ENCODE data around the gene SPON1. TPM values are rescaled to one million over a fixed set of nuclear protein-coding genes. Genes with fewer than 3 reads are reported as not detected.

Gene SPON1
- polyA plus RNA-seq, 3 donors: 62.6 to 85.5 (median 70.9) TPM

GRCh38 chr11:14101388-14101787, 138.9 kb downstream of the SPON1 start:
- no peak for DNase-seq (ENCODE audit: extremely low read depth in 1 of 11, low read depth in 9 of 11, low spot score in 4 of 11)

DNA sequence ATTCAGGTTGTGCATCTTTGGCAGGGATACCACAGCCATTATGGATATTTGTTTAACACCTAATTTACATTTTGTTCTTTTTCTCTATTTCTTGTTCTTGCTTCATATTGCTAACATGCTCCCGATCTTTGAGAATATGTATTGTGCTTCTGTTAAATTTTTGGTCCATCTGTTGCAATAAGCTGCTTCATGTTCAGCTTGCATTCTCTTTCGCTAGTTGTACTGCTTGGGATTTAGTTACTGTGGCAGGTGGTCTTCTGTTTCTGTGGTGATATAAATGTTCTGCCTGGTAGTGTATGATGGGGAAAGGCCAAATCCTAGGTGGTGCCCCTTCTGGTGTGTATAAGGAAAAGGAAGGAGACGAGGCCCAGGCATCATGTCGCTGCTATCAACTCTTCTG, 140.2 kb downstream of the SPON1 start:
- DNase-seq (ENCODE audit: extremely low read depth in 1 of 11, low read depth in 9 of 11, low spot score in 4 of 11): no peak

DNA sequence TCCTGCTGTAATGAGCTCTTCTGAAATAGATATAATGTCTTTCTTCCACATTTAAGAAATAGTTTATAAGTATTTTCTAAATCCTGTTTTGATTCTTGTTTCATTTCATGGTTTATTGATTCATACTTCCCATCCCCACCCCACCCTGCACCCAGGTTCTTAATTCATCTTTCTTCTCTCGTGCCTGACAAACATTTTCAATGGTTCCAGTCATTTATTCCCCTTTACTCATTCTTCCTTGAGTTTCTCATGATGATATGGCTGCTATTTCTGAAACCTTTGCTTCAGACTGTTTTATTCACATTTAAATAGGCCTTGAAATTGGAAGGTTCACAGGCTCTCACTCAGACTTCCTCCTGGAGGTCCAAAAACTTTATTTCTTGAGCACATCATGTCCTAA, 142.9 kb downstream of the SPON1 start:
- no peak for DNase-seq (ENCODE audit: extremely low read depth in 1 of 11, low read depth in 9 of 11, low spot score in 4 of 11)

- no peak for DNase-seq (ENCODE audit: extremely low read depth in 1 of 11, low read depth in 9 of 11, low spot score in 4 of 11)
Measured at GRCh38 chr11:14106303-14107049, 144.0 kb downstream of the SPON1 start.

- DNase-seq (ENCODE audit: extremely low read depth in 1 of 11, low read depth in 9 of 11, low spot score in 4 of 11): no peak
Measured at GRCh38 chr11:14107050-14107430, 144.5 kb downstream of the SPON1 start.

- no peak for DNase-seq (ENCODE audit: extremely low read depth in 1 of 11, low read depth in 9 of 11, low spot score in 4 of 11)
Measured at GRCh38 chr11:14109742-14110141, 147.2 kb downstream of the SPON1 start.

DNA sequence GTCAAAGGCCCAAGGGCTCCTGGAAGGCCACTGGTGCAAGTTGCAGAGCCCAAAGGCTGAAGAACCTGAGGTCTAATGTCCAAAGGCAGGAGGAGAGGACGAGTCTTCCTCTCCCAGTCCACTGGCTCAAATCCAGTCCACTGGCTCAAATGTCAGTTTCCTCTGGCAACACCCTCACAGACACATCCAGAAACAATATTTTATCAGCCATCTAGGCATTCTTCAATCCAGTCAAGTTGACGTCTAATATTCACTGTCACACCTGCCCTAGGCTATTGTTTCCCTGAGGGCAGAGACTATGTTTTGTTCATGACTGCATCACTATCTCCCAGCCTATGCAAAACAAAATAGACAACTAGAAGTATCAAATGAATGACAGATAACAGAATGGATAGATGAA, 148.1 kb downstream of the SPON1 start:
- DNase-seq (ENCODE audit: extremely low read depth in 1 of 11, low read depth in 9 of 11, low spot score in 4 of 11): no peak

GRCh38 chr11:14111496-14111895, 149.0 kb downstream of the SPON1 start:
- no peak for DNase-seq (ENCODE audit: extremely low read depth in 1 of 11, low read depth in 9 of 11, low spot score in 4 of 11)

DNA sequence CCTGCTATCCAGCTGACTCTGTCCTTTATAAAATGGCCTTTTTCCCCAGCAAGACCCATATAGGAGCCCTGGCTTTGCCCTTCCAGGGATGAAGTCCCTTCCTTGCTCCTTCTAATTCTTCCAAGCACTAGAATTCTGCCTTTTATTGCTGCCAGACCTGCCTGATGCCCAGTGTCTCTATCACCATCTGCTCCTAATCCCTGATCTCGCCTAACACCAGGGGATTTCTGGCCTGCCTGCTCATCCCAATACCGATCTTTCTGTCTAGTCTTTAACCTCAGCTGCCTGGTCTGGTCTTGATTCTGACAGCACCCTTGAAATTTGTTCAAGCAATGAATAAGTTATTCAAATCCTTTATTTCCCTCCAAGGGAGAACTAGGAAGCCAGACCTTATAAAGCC, 150.2 kb downstream of the SPON1 start:
- DNase-seq (ENCODE audit: extremely low read depth in 1 of 11, low read depth in 9 of 11, low spot score in 4 of 11): no peak

DNA sequence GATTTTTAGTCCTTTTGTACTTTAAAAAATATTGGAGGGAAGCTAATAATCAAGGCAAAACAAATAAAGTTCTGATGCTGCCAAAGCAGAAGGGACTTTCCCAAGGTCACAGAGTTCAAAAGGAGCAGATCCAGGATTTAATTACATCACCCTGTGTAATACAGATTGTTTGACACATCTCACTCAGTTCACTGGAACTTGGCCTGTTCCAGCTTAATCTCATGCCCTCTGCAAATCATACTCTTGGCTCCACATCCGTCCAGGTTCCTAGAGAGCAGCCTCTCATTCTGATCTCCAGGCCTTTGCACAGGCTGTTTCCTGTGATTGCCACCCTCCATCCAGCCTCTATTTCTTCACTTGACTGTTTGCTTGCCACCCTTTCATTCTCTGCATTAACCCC, 151.7 kb downstream of the SPON1 start:
- no peak for DNase-seq (ENCODE audit: extremely low read depth in 1 of 11, low read depth in 9 of 11, low spot score in 4 of 11)

- no peak for DNase-seq (ENCODE audit: extremely low read depth in 1 of 11, low read depth in 9 of 11, low spot score in 4 of 11)
Measured at GRCh38 chr11:14114786-14115185, 152.3 kb downstream of the SPON1 start.

- DNase-seq (ENCODE audit: extremely low read depth in 1 of 11, low read depth in 9 of 11, low spot score in 4 of 11): no peak
Measured at GRCh38 chr11:14117632-14118031, 155.1 kb downstream of the SPON1 start.

DNA sequence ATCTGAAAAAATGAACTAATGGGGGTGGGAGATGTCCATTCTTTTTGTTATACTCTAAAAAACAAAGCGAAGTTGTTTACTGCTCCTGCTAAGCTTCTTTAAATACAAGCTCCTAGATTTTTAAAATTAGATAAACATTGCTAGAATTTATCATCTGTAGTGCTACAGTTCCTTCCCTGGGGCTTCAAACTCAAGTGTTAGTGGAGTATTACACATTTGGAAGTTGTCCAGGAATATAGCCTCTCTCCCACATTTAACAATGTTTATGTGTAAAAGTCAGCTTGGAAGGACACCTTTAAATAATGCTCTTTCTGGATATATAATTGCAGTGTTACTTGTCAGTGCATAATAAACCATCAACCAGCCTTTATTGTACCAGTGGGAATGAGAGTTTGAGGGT, 155.5 kb downstream of the SPON1 start:
- DNase-seq (ENCODE audit: extremely low read depth in 1 of 11, low read depth in 9 of 11, low spot score in 4 of 11): peak in 1 of 11 donors; percentile 15

- no peak for DNase-seq (ENCODE audit: extremely low read depth in 1 of 11, low read depth in 9 of 11, low spot score in 4 of 11)
Measured at GRCh38 chr11:14119357-14119756, 156.8 kb downstream of the SPON1 start.

DNA sequence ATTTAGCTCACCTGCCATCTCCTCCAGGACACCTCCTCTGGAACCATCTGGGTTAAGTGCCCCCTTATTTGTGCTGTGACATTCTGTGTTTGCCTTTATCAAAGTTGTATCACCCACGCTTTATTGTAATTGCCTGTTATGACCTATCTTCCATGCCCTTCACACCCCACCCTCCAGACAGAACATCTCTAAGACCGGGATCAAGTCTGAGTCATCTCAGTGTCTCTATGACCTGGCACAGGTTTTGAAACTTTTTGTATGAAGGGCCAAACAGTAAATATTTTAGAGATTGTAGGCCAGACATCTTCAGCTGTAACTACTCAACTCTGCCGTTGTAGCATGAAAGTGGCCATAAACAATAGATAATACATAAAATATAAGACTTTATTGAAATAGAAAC, 161.8 kb downstream of the SPON1 start:
- DNase-seq (ENCODE audit: extremely low read depth in 1 of 11, low read depth in 9 of 11, low spot score in 4 of 11): no peak

DNA sequence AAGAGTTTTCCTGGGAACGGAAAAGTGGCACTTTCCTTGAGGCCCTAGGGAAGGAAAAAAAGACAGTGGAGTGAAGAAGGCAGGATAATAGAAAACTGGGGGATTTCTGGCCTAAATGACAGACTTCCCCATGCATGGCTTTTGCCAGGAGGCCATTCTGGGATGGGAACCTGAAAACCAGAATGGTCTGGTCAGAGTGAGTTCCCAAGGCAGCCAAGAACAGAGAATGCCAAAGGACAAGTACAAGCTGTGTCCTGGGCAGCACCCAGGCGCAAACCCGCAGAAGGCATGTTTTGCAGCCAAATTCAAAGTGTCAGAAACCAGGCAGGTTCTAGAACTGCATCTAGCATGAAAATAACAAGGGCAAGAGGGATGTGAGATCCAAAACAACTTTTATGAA, 162.4 kb downstream of the SPON1 start:
- DNase-seq (ENCODE audit: extremely low read depth in 1 of 11, low read depth in 9 of 11, low spot score in 4 of 11): no peak

DNA sequence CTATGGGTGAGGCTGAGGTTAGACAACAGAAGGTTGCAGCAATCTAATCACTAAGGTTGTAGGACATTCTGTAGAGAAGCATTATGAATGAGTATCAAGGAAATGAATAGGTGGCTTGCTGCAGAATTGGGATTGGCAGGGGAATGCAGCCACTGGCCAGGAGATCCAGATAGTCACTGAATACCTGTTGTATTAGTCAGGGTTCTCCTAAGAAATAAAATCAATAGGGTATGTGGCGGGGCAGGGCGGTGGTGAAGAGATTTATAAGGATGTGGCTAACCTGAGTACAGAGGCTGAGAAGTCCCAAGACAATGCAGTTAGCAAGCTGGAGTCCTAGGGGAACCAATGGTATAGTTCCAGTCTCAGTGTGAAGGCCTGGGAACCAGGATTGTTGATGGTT, 163.0 kb downstream of the SPON1 start:
- no peak for DNase-seq (ENCODE audit: extremely low read depth in 1 of 11, low read depth in 9 of 11, low spot score in 4 of 11)

GRCh38 chr11:14127679-14128078, 165.2 kb downstream of the SPON1 start:
- no peak for DNase-seq (ENCODE audit: extremely low read depth in 1 of 11, low read depth in 9 of 11, low spot score in 4 of 11)

DNA sequence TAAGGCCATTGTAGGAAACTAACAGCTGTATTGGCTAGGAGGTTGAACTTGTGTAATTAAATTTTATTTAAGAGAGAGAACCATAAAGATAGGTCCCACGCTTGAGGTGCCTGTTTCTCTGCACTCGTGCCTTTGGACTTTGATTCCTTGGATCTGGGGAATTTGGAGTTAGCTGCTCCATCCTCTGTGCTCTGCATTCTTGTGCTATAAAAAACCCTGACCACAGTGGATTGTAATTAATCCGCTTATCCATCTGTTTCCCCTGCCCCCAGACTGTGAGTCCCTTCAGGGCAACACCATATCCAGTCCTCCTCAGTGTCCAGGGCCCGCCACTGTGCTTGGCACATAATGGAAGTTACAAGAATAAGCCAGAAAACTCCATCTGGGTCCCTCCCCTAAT, 169.8 kb downstream of the SPON1 start:
- DNase-seq (ENCODE audit: extremely low read depth in 1 of 11, low read depth in 9 of 11, low spot score in 4 of 11): no peak

- no peak for DNase-seq (ENCODE audit: extremely low read depth in 1 of 11, low read depth in 9 of 11, low spot score in 4 of 11)
Measured at GRCh38 chr11:14133381-14133780, 170.9 kb downstream of the SPON1 start.

- no peak for DNase-seq (ENCODE audit: extremely low read depth in 1 of 11, low read depth in 9 of 11, low spot score in 4 of 11)
Measured at GRCh38 chr11:14136561-14136960, 174.0 kb downstream of the SPON1 start.

Measured in renal cortex interstitium (tissue), 11 donors.